Activated naive CD4-positive, alpha-beta T cell treated with anti-CD3 and anti-CD28 coated beads, Interleukin-2, amount 50 U/mL, for 24 hours (primary cell): ENCODE measurements around the gene KCTD3.

Source experiments
- H3K27ac Mint-ChIP-seq: one replicate; pipeline ENCODE4 v1.8.0; 2021; ENCODE audit warnings: mild to moderate bottlenecking, mixed read lengths
- H3K27me3 Mint-ChIP-seq: one replicate; pipeline ENCODE4 v1.8.0; 2021; ENCODE audit warnings: mixed read lengths
- H3K36me3 Mint-ChIP-seq: one replicate; pipeline ENCODE4 v1.8.0; 2021; ENCODE audit warnings: mixed read lengths
- H3K4me1 Mint-ChIP-seq: one replicate; pipeline ENCODE4 v1.8.0; 2021; ENCODE audit warnings: mixed read lengths
- H3K4me3 Mint-ChIP-seq: one replicate; pipeline ENCODE4 v1.8.0; 2021; ENCODE audit warnings: mild to moderate bottlenecking, mixed read lengths
- H3K9me3 Mint-ChIP-seq: one replicate; pipeline ENCODE4 v1.8.0; 2021; ENCODE audit warnings: mixed read lengths

The KCTD3 gene

DNA sequence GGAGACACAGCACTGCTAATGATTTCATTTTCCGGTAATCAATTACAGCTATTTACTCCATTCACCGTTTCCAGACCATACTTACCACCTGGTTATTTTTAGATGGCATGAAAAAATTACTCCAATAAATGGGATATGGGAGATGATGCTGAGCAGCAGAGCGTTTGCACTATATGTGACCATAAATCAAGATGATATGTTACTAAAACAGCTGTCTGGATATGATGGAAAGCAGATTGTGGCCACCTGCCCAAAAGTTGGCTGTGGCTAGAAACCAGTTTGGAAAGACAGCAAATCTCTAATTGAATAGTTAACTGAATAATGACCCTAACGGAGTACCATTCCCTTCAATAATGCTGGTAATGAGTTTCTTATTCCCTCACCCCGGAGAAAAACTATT is 22.5 kb upstream of the KCTD3 start:
- Mint-ChIP-seq H3K27ac (no peak overlapping the region), H3K4me1 (no peaks in the 10 kb centered on the region), H3K36me3 (no peaks in the 10 kb centered on the region), H3K4me3 (no peak overlapping the region), H3K27me3 (peaks cover 2% of the 10 kb centered on the region), H3K9me3 (no peaks in the 10 kb centered on the region)

DNA sequence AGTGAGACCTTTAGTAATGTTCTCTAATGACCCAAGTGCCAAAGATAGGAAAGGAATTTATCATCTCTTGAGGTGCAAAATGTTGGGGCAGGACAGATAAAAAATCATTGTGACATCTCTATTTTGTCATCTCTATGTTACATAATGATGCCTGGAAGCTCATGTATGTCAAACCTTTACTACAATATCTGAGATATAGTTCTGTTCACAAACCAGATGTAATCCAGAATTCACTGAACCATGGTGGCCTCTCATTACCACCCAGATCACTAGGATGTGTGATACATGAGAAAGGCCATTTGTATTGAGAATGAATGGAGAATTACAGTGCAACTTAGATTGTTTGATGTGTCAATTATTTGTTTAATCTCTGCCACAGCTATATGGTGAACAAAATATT is 22.0 kb upstream of the KCTD3 start:
- H3K4me1 Mint-ChIP-seq, result no peaks in the 10 kb centered on the region
- H3K4me3 Mint-ChIP-seq, result no peak overlapping the region
- no peaks in the 10 kb centered on the region for H3K27me3 Mint-ChIP-seq
- H3K27ac Mint-ChIP-seq, result no peak overlapping the region
- H3K9me3 Mint-ChIP-seq, result no peaks in the 10 kb centered on the region
- H3K36me3 Mint-ChIP-seq, result no peaks in the 10 kb centered on the region

DNA sequence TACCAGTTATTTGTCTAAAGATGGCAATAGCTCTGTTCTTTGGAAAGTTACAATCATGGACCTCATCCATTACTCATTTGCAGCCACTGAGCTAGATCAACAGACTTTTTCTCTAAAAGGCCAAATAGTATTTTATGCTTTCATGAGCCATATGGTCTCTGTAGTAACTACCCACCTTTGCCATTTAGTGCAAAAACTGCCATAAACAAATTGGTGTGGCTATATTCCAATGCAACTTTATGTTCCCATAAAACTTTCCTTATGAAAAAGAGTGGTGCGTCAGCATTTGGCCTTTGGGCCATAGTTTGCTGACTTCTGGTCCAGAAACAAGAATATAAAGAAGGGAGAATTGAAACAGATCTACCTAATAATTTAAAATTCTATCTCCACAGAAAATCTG is 20.1 kb upstream of the KCTD3 start:
- no peak overlapping the region for H3K27ac Mint-ChIP-seq

DNA sequence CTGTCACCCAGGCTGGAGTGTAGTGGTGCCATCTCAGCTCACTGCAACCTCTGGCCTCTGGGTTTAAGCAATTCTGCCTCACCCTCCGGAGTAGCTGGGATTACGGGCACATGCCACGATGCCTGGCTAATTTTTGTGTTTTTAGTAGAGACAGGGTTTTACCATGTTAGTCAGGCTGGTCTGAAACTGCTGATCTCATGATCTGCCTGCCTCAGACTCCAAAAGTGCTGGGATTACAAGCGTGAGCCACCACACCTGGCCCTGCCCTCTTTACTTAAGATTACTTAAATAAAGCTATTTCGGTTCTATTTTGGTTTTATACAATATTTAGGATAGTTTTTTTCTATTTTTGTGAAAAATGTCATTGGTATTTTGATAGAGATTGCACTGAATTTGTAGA is 15.3 kb upstream of the KCTD3 start:
- Mint-ChIP-seq H3K27me3 (peaks cover 11% of the 10 kb centered on the region), H3K4me1 (no peaks in the 10 kb centered on the region), H3K4me3 (no peak overlapping the region), H3K27ac (no peak overlapping the region), H3K36me3 (peaks cover 4% of the 10 kb centered on the region), H3K9me3 (peaks cover 19% of the 10 kb centered on the region)

More for the DNA sequence above, 20.1 kb upstream of the KCTD3 start:
- no peaks in the 10 kb centered on the region for H3K27me3 Mint-ChIP-seq
- no peaks in the 10 kb centered on the region for H3K36me3 Mint-ChIP-seq
- no peaks in the 10 kb centered on the region for H3K4me1 Mint-ChIP-seq
- H3K4me3 Mint-ChIP-seq, result no peak overlapping the region
- H3K9me3 Mint-ChIP-seq, result no peaks in the 10 kb centered on the region

DNA sequence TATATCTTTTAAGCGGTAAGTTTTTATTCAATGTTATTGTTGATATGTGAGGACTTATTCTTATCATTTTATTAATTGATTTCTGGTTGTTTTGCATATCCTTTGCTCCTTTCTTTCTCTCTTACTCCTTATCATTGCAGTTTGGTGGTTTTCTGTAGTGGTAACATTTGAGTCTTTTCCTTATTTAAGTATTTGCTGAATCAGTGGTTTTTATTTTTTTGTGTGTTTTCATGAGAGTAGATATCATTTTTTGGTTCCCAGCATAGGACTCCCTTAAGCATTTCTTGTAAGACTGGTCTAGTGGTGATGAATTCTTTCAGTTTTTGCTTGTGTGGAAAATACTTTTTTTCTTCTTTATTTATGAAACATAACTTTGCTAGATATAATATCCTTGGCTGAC is 12.2 kb upstream of the KCTD3 start:
- Mint-ChIP-seq H3K27ac (no peak overlapping the region), H3K9me3 (peaks cover 19% of the 10 kb centered on the region), H3K36me3 (peaks cover 4% of the 10 kb centered on the region), H3K4me1 (no peaks in the 10 kb centered on the region), H3K27me3 (peaks cover 14% of the 10 kb centered on the region), H3K4me3 (no peak overlapping the region)

DNA sequence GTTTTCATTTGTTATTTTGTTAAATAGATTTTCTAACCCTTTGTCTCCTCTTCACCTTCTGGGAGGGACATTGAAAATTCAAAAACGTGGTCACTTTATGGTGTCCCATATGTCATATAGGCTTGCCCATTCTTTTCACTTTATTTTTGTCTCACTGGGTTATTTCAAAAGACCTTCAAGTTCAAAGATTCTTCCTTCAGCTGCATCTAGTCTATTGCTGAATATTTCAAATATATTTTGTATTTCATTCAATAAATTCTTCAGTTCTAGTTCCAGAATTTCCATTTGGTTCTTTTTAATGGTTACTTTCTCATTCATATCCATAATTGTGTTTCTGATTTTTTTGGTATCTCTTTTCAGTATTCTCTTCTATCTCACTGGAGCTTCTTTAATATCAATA is 11.6 kb upstream of the KCTD3 start:
- peaks cover 14% of the 10 kb centered on the region for H3K27me3 Mint-ChIP-seq
- peaks cover 4% of the 10 kb centered on the region for H3K36me3 Mint-ChIP-seq
- H3K27ac Mint-ChIP-seq, result no peak overlapping the region
- H3K4me1 Mint-ChIP-seq, result no peaks in the 10 kb centered on the region
- peaks cover 19% of the 10 kb centered on the region for H3K9me3 Mint-ChIP-seq
- H3K4me3 Mint-ChIP-seq, result no peak overlapping the region

DNA sequence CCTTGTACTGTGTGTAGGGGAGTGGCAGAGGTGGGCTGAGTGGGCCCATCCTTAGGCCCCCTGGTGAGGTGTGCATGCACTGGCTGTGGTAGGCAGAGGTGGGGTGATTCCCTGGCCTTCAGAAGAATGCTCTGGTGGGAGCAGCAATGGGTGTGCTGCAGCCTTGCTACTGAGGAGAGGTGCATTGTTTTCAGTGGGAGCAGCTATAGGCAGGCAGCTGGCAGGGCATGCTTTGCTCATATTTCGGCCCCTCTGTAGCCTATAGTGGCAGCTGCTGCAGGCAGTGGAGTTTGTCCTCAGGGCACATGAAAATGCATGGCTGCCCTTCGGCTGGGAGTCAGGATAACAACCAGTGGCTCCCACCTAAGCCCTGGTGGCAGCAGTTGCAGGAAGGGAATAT is 10.1 kb upstream of the KCTD3 start:
- Mint-ChIP-seq H3K27ac (no peak overlapping the region), H3K36me3 (peaks cover 4% of the 10 kb centered on the region), H3K4me1 (no peaks in the 10 kb centered on the region), H3K9me3 (peaks cover 19% of the 10 kb centered on the region), H3K27me3 (peaks cover 16% of the 10 kb centered on the region), H3K4me3 (no peak overlapping the region)

- H3K36me3 Mint-ChIP-seq, result peaks cover 4% of the 10 kb centered on the region
- H3K27ac Mint-ChIP-seq, result no peak overlapping the region
- H3K4me3 Mint-ChIP-seq, result no peak overlapping the region
- H3K9me3 Mint-ChIP-seq, result peaks cover 19% of the 10 kb centered on the region
- H3K4me1 Mint-ChIP-seq, result no peaks in the 10 kb centered on the region
- H3K27me3 Mint-ChIP-seq, result peaks cover 14% of the 10 kb centered on the region
These were observed 9.6 kb upstream of the KCTD3 start for GRCh38 chr1:215557504-215557903.

- Mint-ChIP-seq H3K27me3 (peaks cover 13% of the 10 kb centered on the region), H3K4me1 (no peaks in the 10 kb centered on the region), H3K27ac (no peak overlapping the region), H3K4me3 (no peak overlapping the region), H3K36me3 (peaks cover 4% of the 10 kb centered on the region), H3K9me3 (peaks cover 19% of the 10 kb centered on the region)
These were observed 9.0 kb upstream of the KCTD3 start for GRCh38 chr1:215557992-215558626.

DNA sequence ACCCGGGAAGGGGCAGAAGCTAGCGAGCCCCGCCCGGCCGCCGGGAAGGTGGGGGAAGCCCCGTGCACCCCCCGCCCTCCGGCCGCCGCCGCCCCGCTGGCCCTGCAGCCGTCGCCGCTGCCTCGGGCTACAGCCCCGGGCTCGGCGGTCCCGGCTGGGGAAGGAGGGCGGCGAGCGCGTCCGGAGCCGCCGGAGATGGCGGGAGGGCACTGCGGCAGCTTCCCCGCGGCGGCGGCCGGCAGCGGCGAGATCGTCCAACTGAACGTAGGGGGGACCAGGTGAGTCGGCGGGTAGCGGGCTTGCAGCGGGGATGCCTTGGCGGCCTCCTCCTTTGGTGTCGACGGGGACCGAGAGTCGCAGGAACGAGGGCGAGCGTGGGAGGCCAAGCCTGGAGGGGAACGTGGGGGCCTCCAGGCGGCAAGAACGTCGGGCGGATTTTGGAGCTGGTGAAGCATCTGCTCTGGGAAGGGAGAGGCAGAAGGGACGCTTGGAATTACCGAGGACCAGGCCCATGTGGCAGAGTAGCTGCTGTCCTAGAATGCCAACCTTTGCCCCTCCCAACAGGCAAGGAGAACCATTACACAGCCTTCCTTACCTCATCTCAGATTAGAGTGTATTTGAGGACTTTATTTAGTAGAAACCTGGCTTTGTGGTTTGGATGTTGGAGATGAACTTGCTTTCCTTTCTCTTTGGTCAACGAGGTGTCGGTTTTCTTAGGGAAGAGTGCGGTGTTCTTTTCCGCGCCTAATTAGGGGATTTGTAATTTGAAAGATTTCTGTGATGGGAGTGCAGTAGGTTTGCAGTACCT is 591 bp downstream of the KCTD3 start:
- peaks cover 34% of the 10 kb centered on the region for H3K4me1 Mint-ChIP-seq
- H3K27ac Mint-ChIP-seq, result no peak overlapping the region
- no peaks in the 10 kb centered on the region for H3K27me3 Mint-ChIP-seq
- H3K4me3 Mint-ChIP-seq, result peak overlapping the region; percentile 88
- no peaks in the 10 kb centered on the region for H3K36me3 Mint-ChIP-seq
- no peaks in the 10 kb centered on the region for H3K9me3 Mint-ChIP-seq

DNA sequence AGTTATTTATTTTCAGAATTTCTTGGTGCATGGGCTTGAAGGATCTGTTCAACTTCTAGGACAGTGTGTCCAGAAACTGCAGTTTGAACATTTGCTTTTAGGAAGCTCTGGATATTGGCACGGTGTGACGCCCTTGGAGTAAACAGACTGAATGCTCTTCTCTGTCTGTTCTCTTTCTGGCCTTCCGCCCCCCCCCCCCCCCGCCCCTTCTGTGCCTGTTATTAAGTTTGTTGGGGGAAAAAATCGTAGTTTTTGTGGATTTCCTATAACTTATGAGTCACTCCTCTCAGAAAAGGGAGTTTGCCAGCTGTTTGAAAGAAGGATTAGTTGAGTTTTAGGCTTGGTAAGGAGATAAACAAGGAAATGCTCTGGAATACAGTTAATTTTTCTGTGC is 1.2 kb downstream of the KCTD3 start:
- H3K27ac Mint-ChIP-seq, result no peak overlapping the region
- H3K9me3 Mint-ChIP-seq, result no peaks in the 10 kb centered on the region
- no peaks in the 10 kb centered on the region for H3K36me3 Mint-ChIP-seq
- peak overlapping the region; percentile 88 for H3K4me3 Mint-ChIP-seq
- peaks cover 40% of the 10 kb centered on the region for H3K4me1 Mint-ChIP-seq
- no peaks in the 10 kb centered on the region for H3K27me3 Mint-ChIP-seq

- Mint-ChIP-seq H3K27me3 (no peaks in the 10 kb centered on the region), H3K27ac (no peak overlapping the region), H3K4me3 (peak overlapping the region; percentile 19), H3K9me3 (no peaks in the 10 kb centered on the region), H3K36me3 (no peaks in the 10 kb centered on the region), H3K4me1 (peaks cover 40% of the 10 kb centered on the region)
These were observed 3.1 kb downstream of the KCTD3 start for GRCh38 chr1:215569986-215570824.

GRCh38 chr1:215581896-215582295 is 14.8 kb downstream of the KCTD3 start:
- Mint-ChIP-seq H3K9me3 (no peaks in the 10 kb centered on the region), H3K36me3 (peaks cover 16% of the 10 kb centered on the region), H3K4me3 (no peak overlapping the region), H3K27me3 (no peaks in the 10 kb centered on the region), H3K4me1 (no peaks in the 10 kb centered on the region), H3K27ac (no peak overlapping the region)

DNA sequence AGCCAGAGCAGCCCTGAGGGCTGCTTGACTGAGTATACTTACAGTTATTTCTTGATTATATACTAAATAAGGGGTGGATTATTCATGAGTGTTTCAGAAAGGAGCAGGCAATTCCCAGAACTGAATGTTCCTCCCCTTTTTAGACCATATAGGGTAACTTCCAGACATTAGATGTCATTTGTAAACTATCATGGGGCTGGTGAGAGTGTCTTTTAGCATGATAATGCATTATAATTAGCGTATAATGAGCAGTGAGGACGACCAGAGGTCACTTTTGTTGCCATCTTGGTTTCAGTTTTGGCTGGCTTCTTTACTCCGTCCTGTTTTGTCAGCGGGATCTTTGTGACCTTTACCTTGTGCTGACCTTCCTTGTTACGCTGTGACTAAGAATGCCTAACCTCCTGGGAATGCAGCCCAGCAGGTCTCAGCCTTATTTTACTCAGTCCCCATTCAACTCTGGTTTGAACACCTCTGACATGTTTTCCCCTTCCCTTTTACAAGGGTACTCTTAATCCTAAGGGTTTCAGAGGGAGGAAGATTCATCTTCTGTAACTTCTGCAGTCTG is 16.2 kb downstream of the KCTD3 start:
- H3K4me3 Mint-ChIP-seq, result no peak overlapping the region
- H3K4me1 Mint-ChIP-seq, result no peaks in the 10 kb centered on the region
- H3K27ac Mint-ChIP-seq, result no peak overlapping the region
- H3K36me3 Mint-ChIP-seq, result peaks cover 16% of the 10 kb centered on the region
- H3K27me3 Mint-ChIP-seq, result no peaks in the 10 kb centered on the region
- no peaks in the 10 kb centered on the region for H3K9me3 Mint-ChIP-seq

- Mint-ChIP-seq H3K27ac (no peak overlapping the region), H3K4me1 (no peaks in the 10 kb centered on the region), H3K9me3 (no peaks in the 10 kb centered on the region), H3K36me3 (peaks cover 15% of the 10 kb centered on the region), H3K4me3 (no peak overlapping the region), H3K27me3 (no peaks in the 10 kb centered on the region)
These were observed 17.3 kb downstream of the KCTD3 start for GRCh38 chr1:215584389-215584788.
